ENCODE measurements around the gene COL28A1.

GRCh38 chr7:7335215-7335614 lies 200.5 kb downstream of the COL28A1 start:
- TF ChIP-seq ZNF274 (IDR thresholded peaks at IDR 0.05; ENCODE audit: low read depth, low read length), result no peak
- no peak for TF ChIP-seq YY1 (IDR thresholded peaks at IDR 0.05; ENCODE audit: insufficient read depth, insufficient read length)
- TF ChIP-seq SUZ12 (IDR thresholded peaks at IDR 0.05; ENCODE audit: extremely low read depth, insufficient read depth, insufficient read length), result no peak

All from NT2/D1 (cell line).